C4-2B (cell line): Measurements from ENCODE around the gene SHROOM3.

Experiments used
- ZFX ChIP-seq: fragments of 450-650 bp; IDR thresholded peaks from 2 replicates; pipeline ENCODE4 v1.6.1; 2017
- TF ChIP-seq, protein P1 (sequence below): fragments of 450-650 bp; conservative IDR thresholded peaks from 2 replicates; pipeline ENCODE4 v1.5.1; 2017; ENCODE audit warnings: mild to moderate bottlenecking

DNA sequence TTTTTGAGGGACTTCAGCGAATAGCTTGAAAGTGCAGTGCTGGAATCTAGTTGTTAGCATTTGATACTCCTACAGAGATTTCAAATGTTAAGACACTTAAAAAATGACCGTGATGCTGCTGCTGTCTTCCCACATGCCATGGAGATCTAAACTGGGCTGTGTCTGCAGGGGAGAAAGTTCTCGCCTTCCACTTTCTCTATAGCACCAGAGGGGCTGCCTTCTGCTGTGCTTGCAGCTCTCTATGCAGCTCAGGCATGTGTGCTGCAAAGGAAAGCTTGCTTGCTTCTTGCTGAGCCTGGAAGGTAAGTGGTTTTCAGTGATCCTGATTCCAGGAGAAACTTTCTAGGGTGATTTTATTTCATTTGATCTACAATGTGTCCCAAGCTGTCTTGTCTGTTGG, 325.2 kb downstream of the SHROOM3 start:
- TF ChIP-seq, protein P1, sequence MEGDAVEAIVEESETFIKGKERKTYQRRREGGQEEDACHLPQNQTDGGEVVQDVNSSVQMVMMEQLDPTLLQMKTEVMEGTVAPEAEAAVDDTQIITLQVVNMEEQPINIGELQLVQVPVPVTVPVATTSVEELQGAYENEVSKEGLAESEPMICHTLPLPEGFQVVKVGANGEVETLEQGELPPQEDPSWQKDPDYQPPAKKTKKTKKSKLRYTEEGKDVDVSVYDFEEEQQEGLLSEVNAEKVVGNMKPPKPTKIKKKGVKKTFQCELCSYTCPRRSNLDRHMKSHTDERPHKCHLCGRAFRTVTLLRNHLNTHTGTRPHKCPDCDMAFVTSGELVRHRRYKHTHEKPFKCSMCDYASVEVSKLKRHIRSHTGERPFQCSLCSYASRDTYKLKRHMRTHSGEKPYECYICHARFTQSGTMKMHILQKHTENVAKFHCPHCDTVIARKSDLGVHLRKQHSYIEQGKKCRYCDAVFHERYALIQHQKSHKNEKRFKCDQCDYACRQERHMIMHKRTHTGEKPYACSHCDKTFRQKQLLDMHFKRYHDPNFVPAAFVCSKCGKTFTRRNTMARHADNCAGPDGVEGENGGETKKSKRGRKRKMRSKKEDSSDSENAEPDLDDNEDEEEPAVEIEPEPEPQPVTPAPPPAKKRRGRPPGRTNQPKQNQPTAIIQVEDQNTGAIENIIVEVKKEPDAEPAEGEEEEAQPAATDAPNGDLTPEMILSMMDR = no peak
- TF ChIP-seq ZFX = no peak
